Large intestine (tissue), 3 donors: ENCODE results near the gene TGM2. TPM values are rescaled to one million over a fixed set of nuclear protein-coding genes. Genes with fewer than 3 reads are reported as not detected.

ENCODE experiments used
- DNase-seq, 2 donors: peaks; one replicate each; pipeline versions ENCODE4 v3.0.0 to v3.0.0-alpha.2; 2013
- H3K27ac ChIP-seq: one replicate; pipeline ENCODE4 v1.5.1; 2013; ENCODE audit warnings: low read length
- H3K27me3 ChIP-seq: 2 replicates; pipeline ENCODE4 v1.6.1; 2013; ENCODE audit warnings: low read length; ENCODE audit not compliant: control insufficient read depth, insufficient read depth
- H3K36me3 ChIP-seq: 2 replicates; pipeline ENCODE4 v1.6.1; 2013; ENCODE audit warnings: low read length; ENCODE audit not compliant: control insufficient read depth, insufficient read depth
- H3K4me1 ChIP-seq: one replicate; pipeline ENCODE4 v1.6.1; 2013; ENCODE audit warnings: low read length; ENCODE audit not compliant: control insufficient read depth, insufficient read depth
- H3K4me3 ChIP-seq: one replicate; pipeline ENCODE4 v1.5.1; 2013; ENCODE audit warnings: low read length
- H3K9me3 ChIP-seq: one replicate; pipeline ENCODE4 v1.6.1; 2013; ENCODE audit warnings: mild to moderate bottlenecking, low read depth, low read length, moderate library complexity; ENCODE audit not compliant: control insufficient read depth
- WGBS: methylation state at CpG from one replicate; pipeline ENCODE4 v1.1.5; 2013; ENCODE audit warnings: low lambda C conversion rate; ENCODE audit not compliant: insufficient coverage; 5-methylcytosine and 5-hydroxymethylcytosine counted together
- polyA plus RNA-seq: library from polyadenylated mRNA; unstranded; fragments of 120-200 nt; gene quantifications from one replicate; pipeline ENCODE4 v1.2.1, GENCODE V29; 2013

TGM2 gene
- polyA plus RNA-seq, 1 donor: 334 TPM

GRCh38 chr20:38169636-38170193, 4.6 kb upstream of the TGM2 start:
- H3K27ac ChIP-seq: no peak overlapping the region
- no CpG with 5 or more reads among the region's 6 CpGs for WGBS

DNA sequence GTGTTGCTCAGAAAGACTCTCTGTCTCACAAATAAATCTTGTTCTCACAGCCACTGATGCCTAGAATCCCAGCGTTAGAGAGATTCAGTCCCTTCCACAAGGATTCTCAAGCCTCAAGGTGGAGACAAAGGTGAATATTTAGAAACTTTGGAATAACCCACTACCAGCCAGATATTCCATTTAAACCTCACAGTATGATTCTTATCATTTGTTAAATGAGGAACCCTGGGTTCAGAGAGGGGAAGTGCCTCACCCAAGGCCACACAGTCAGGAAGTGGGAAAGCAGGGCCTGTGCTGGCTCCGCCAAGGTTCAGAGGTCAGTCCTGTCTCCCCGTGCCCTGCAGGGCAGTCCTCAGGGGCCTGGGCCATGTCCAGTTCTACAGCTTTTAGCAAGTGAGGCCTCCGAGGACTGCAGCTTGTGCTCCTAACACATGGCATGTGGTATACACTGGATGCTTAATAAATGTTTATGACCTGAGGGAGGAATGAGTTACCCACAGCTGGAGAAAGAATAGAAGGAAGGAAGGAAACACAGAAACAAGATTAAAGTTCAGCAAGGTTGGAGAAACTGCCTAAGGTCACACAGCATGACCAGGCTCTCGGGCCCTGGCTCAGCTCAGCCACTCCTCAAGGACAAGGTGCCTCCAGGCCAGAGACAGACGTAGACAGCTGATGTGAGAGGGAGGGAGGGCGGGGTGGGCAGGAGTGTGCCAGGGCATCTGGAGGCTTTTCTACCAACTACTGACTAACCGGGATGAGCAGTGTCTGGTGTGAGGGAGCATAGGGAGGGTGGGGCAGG, 3.9 kb upstream of the TGM2 start:
- peak in 1 of 2 donors; percentile 37 for DNase-seq
- H3K4me3 ChIP-seq: no peak overlapping the region
- H3K27ac ChIP-seq: peak overlapping the region; percentile 70
- H3K36me3 ChIP-seq: no peaks in the 10 kb centered on the region
- H3K27me3 ChIP-seq: no peaks in the 10 kb centered on the region
- H3K4me1 ChIP-seq: peaks cover 29% of the 10 kb centered on the region
- WGBS: no CpG with 5 or more reads among the region's 8 CpGs
- H3K9me3 ChIP-seq: no peaks in the 10 kb centered on the region

More at GRCh38 chr20:38169636-38170193, 4.6 kb upstream of the TGM2 start:
- Histone ChIP-seq H3K9me3 (no peaks in the 10 kb centered on the region), H3K4me1 (peaks cover 29% of the 10 kb centered on the region), H3K4me3 (no peak overlapping the region), H3K36me3 (no peaks in the 10 kb centered on the region), H3K27me3 (no peaks in the 10 kb centered on the region)
- DNase-seq: no peak

- H3K4me3 ChIP-seq: no peak overlapping the region
- peaks cover 23% of the 10 kb centered on the region for H3K4me1 ChIP-seq
- no peaks in the 10 kb centered on the region for H3K27me3 ChIP-seq
- H3K27ac ChIP-seq: peak overlapping the region; percentile 70
- H3K9me3 ChIP-seq: no peaks in the 10 kb centered on the region
- no CpG with 5 or more reads among the region's 7 CpGs for WGBS
- H3K36me3 ChIP-seq: no peaks in the 10 kb centered on the region
- DNase-seq: peak; percentile 76 to 82
These were observed 3.0 kb upstream of the TGM2 start for GRCh38 chr20:38167851-38168760.

GRCh38 chr20:38167328-38167850, 2.3 kb upstream of the TGM2 start:
- no peak overlapping the region for H3K4me3 ChIP-seq
- H3K36me3 ChIP-seq: no peaks in the 10 kb centered on the region
- peaks cover 23% of the 10 kb centered on the region for H3K4me1 ChIP-seq
- DNase-seq: no peak
- no peaks in the 10 kb centered on the region for H3K27me3 ChIP-seq
- H3K27ac ChIP-seq: peak overlapping the region; percentile 70
- H3K9me3 ChIP-seq: no peaks in the 10 kb centered on the region
- no CpG with 5 or more reads among the region's 8 CpGs for whole genome bisulfite sequencing

DNA sequence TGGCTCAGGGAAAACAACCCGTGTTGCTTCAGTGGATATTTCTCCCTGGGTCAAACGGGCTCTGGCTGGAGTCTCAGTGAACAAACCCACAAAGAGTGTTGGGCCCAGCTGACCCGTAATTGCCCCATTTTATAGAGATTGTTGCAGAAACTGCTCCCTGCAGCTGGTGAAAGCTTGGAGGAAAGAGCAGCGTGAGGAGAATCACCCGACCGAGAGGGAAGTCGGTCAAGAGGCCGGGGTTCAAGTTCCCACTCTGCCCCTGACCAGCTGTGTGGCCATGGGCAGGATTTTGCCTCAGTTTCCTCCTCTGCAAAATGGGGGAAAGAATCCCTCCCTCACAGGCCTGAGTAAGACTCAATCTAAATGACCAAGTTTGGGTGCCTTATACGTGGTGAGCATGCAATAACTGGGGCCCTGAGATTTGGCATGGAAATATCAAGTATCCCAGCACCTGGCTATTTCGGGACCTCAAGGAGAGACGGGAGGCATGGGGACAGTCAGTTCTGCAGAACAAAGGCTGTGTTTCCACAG, 1.7 kb upstream of the TGM2 start:
- H3K4me3 ChIP-seq: no peak overlapping the region
- H3K27ac ChIP-seq: peak overlapping the region; percentile 27
- no CpG with 5 or more reads among the region's 11 CpGs for WGBS
- DNase-seq: no peak
- peaks cover 26% of the 10 kb centered on the region for H3K4me1 ChIP-seq
- H3K27me3 ChIP-seq: no peaks in the 10 kb centered on the region
- peaks cover 3% of the 10 kb centered on the region for H3K36me3 ChIP-seq
- H3K9me3 ChIP-seq: no peaks in the 10 kb centered on the region

DNA sequence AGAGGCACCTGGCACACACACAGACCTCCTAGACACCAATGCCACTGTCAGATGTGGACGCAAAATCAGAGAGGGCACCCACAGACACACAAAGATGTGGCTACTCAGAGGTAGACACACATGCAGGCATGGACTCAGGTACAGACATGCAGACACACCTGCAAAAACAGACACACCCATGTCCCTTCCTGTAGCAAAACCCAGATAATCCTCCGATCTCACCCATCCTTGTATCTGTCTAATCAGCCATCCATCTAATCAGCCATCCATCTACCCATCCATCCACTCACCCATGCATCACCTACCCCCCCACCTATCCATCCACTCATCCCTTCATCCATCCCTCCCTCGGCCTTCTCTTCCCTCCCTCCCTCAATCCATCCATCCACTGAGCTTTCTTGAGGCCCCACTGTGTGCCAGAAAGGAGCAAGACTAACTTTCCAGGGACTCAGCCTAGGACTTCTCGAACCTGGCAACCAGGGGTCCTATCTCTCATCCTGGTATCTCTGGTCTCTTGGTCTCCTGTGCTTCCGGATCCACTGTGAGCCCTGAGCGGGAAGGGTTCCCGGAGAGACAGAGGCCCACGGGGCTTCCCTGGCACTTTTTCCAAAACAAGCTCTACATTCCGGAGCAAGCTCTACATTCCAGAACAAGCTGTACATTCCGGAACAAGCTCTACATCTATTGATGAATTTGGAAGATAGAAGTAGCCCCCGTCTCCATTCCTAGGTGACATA, 1.1 kb upstream of the TGM2 start:
- H3K27ac ChIP-seq: peak overlapping the region; percentile 27
- WGBS: no CpG with 5 or more reads among the region's 11 CpGs
- peaks cover 9% of the 10 kb centered on the region for H3K36me3 ChIP-seq
- H3K9me3 ChIP-seq: no peaks in the 10 kb centered on the region
- no peaks in the 10 kb centered on the region for H3K27me3 ChIP-seq
- peak in 1 of 2 donors; percentile 23 for DNase-seq
- no peak overlapping the region for H3K4me3 ChIP-seq
- H3K4me1 ChIP-seq: peaks cover 31% of the 10 kb centered on the region

DNA sequence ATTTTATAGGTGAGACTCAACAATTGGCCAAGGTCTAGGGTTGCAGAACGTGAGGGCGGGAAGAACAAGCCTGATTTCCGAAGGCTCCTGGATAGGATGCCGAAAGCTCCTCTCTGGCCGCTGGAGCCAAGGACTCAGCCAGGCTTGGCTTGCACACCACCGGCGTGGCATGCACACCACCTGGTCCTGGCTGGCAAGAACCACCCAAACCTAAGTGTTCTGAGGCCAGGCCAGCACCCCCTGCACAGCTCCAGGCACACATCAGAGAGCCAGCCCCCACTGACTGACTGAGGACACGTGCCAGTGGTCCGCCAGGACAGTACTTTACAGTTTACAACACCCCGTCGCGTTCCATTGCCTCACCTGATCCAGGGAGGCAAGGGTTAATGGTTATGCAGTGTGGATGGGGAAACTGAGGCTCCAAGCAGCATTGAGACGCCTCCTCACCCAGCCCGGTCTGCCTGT, 414 bp downstream of the TGM2 start:
- WGBS: no CpG with 5 or more reads among the region's 14 CpGs
- peaks cover 46% of the 10 kb centered on the region for H3K4me1 ChIP-seq
- H3K4me3 ChIP-seq: peak overlapping the region; percentile 86
- no peak for DNase-seq
- H3K9me3 ChIP-seq: no peaks in the 10 kb centered on the region
- peaks cover 24% of the 10 kb centered on the region for H3K36me3 ChIP-seq
- no peaks in the 10 kb centered on the region for H3K27me3 ChIP-seq
- peak overlapping the region; percentile 85 for H3K27ac ChIP-seq

GRCh38 chr20:38164069-38164468, 1.0 kb downstream of the TGM2 start:
- peak in 1 of 2 donors; percentile 40 for DNase-seq
- no CpG with 5 or more reads among the region's 5 CpGs for WGBS
- H3K27me3 ChIP-seq: no peaks in the 10 kb centered on the region
- no peaks in the 10 kb centered on the region for H3K9me3 ChIP-seq
- H3K4me1 ChIP-seq: peaks cover 48% of the 10 kb centered on the region
- H3K36me3 ChIP-seq: peaks cover 29% of the 10 kb centered on the region
- H3K27ac ChIP-seq: peak overlapping the region; percentile 85
- peak overlapping the region; percentile 86 for H3K4me3 ChIP-seq
